GM18873 (cell line): ENCODE results near the gene SPATA46.
"Not testable (repeated sequence)": the region's sequence is repeated elsewhere in the genome, so short reads cannot be mapped to it uniquely, and the experiment has no call there.

Source experiments
- ATAC-seq: cut with Tn5 transposase; IDR thresholded peaks from one replicate; pipeline ENCODE4 v1.9.1; 2021; ENCODE audit warnings: mild to moderate bottlenecking, moderate library complexity, moderate number of reproducible peaks; ENCODE audit not compliant: unreplicated experiment, low FRiP score

SPATA46 gene

GRCh38 chr1:162359523-162360236 lies 17.0 kb downstream of the SPATA46 start:
- no peak for ATAC-seq

GRCh38 chr1:162358928-162359327 lies 17.7 kb downstream of the SPATA46 start:
- ATAC-seq, result no peak

GRCh38 chr1:162357681-162358266 lies 18.9 kb downstream of the SPATA46 start:
- no peak for ATAC-seq

DNA sequence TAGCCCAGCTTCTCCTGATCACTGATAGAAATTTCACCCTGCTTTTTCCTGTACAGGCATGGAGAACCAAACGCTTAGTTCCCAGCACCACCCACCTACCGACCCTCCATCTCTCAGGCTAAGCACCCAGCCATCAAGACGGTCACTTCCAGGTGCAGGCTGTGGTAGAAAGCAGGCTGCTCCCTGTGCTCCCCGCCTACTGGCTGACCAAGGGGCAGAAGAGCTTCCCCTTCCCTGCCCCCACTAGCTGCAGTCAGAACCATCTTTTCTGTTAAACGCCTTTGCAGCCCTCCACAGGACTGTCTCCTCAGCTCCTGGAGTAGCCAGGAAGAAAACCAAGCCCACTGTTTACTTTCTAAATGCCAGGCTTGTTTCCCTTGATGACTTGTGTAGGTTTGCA lies 23.0 kb downstream of the SPATA46 start:
- no peak for ATAC-seq

GRCh38 chr1:162353078-162353477 lies 23.6 kb downstream of the SPATA46 start:
- no peak for ATAC-seq

DNA sequence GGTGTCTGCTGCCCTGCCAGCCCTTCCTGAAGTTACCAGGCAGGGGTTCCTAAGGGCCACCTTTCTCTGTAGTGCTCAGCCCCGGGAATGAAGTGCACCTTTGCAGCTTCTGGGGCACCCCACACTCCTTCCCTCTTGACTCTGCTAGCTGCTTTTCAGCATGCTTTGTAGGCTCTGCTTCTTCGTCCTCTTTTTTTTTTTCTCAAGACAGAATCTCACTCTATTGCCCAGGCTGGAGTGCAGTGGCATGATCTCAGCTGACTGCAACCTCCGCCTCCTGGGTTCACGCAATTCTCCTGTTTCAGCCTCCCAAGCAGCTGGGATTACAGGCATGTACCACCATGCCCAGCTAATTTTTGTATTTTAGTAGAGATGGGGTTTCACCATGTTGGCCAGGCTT lies 24.8 kb downstream of the SPATA46 start:
- ATAC-seq, result not testable (repeated sequence)

- ATAC-seq, result no peak
Observed at GRCh38 chr1:162351246-162351842, 25.3 kb downstream of the SPATA46 start.

GRCh38 chr1:162349635-162350330 lies 26.9 kb downstream of the SPATA46 start:
- no peak for ATAC-seq

DNA sequence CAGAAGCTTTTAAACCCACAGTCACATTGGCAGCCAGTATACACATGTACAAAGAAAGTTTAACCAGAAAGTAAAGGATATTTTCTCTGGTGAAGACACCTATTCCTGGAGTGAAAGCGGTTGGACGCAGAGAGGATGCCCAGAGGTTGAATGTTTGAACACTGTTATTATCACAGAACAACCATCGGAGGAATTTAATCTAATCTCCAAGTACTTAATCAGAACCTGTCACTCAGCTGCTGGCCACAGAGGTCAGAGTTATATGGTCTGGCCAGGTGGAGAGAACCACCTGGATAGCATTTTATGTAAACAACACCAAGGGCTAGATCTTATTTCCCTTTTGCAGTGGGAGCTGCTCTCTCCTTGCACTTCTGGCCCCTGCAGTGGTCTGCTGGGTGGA lies 29.4 kb downstream of the SPATA46 start:
- ATAC-seq, result no peak

GRCh38 chr1:162343470-162343869 lies 33.2 kb downstream of the SPATA46 start:
- no peak for ATAC-seq

DNA sequence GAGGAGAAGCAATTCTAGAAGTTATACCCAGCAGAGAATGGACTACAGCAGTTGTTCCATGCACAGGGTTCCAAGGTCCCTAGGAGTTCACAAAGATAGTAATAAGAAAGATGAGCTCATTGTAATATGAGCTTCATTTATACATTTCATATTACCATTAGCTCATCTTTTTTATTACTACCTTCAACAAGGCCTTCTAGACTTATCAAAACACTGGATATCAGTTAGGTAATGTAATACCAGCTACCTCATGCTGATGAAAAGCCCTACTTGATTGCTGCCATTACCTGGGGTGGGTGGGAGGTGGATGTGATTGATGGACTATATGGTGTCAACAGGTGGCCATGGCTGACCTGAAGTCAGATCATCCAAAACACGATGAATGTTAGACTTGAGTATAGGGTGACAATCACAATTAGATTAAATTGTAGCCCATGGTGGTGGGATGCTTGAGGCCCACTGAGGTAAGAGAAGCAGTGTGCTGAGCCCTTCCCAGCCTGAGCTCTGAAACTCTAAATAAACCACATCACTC lies 34.1 kb downstream of the SPATA46 start:
- no peak for ATAC-seq

GRCh38 chr1:162336621-162337285 lies 39.9 kb downstream of the SPATA46 start:
- no peak for ATAC-seq

GRCh38 chr1:162335126-162335525 lies 41.5 kb downstream of the SPATA46 start:
- ATAC-seq, result no peak

DNA sequence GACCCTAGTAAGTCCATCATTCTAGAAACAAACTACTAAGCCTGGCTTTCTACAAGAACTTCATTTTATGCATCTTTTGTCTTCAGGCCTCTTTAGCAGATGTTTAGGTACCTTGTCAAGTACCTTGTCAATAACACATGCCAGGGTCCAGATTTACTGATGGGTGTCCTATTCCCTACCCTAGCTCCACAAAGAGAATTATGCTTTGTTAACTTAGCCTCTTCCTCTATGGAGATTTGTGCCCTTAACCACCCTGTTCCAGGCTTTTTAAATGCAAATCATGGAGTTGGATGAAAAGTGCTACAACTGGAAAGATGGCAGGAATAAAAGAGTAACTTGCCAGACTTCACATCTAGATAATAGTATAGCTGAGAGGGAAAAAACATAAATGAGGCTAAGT lies 42.7 kb downstream of the SPATA46 start:
- ATAC-seq, result no peak

DNA sequence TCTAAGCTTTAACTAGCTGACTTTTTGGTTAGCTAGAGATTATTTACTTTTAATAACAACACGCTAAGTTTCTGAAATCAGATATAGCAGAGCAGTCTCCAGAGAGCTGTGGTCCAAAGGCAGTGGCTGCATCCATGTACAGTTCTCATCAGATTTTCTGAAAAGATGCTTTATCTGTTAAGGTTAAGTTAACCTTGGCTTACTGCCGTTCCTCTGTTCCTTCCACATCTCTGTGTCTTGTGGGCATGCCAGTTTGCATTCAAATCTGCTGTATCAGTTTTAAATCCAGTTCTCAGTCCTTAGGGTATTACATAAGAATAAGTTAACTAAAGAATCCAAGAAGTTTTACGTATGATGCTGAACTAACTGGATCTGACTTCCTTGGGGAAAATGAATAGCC lies 46.8 kb downstream of the SPATA46 start:
- no peak for ATAC-seq

DNA sequence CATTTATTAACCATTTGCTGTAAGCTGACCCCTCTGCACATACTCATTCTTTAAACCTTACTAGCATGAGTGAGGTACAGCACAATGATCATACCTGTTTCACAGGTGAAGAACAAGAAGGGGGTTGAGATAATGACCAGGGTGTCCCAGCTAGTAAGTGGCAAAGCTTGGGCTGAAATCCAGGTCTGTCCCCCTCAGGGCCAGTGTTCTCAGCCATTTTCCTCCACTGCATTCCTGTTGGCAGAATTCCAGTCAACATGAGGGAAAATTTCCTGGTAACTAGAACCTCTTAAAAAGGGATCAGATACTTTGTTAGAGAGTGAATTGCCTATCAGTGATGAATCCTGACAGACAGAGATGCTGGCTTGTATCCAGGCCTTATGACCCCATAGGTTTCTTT lies 48.1 kb downstream of the SPATA46 start:
- no peak for ATAC-seq

DNA sequence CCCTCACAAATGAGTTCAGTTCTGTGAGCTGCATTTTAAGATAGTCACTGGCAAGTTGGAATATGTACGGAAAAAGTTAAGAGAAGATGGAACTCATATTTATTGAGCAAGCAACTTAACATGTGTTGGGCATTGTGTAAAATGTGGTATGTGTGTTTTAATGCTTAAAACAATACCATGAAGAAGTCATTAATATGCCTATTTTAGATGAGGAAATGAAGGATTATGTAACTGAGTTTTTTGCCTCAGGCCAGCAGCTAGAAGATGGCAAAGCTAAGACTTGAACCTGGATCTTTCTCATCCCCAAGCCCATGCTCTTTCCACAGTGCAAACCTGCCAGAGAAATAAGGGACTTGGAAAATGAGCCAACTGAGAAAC lies 48.9 kb downstream of the SPATA46 start:
- ATAC-seq, result no peak

DNA sequence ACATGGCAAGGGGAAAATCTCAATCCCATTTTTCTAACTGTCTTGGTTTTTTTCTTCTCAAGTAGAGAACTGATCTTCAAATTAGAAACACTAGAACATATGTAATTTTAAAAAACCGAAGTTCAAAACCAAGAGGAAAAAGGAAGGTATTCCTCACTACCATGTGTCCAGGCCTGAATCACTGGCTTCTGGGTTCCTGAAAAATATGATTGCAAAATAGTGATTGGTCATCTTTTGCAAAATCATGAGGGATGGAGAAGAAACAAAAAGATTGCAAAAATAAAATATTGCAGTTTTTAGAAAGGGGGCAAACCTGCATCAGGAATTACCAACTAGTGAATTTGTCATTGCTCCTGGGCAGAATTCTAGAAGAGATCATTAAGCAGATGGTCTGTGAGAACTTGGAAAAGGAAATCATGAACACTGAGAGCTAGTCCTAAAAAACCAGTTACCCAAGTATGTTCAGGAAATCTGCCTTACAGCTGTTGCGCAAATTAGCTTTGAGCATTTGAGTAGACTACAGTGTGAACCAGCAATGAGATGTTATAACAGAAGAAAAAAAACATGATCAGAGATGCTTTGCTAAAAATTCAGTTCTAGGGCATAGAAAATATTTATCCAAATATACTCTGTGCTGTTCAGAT lies 49.4 kb downstream of the SPATA46 start:
- ATAC-seq, result no peak

DNA sequence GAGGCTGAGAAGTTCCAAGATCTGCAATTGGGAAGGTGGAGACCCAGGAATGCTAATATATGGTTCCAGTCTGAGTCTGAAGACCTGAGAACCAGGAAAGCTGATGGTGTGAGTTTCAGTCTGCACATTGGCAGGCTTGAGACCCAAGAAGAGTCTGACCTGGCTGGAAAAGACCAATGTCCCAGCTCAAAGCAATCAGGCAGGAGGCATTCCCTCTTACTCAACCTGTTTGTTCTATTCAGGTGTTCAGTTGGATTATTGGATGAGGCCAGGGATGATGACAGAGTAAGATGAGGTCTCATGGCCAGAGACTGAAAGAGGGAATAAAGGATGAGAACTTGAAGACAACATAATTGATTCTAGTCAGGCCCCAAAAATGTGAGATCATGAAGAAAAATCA lies 50.1 kb downstream of the SPATA46 start:
- no peak for ATAC-seq

GRCh38 chr1:162324396-162324795 lies 52.3 kb downstream of the SPATA46 start:
- no peak for ATAC-seq
